Measurements from ENCODE around the gene GPR55.

Gene GPR55

GRCh38 chr2:230950874-230951339 lies 25.9 kb upstream of the GPR55 start:
- peak overlapping the region; percentile 14 for H3K4me3 ChIP-seq (ENCODE audit: low read depth, low read length)
- no peak for DNase-seq (ENCODE audit: low read depth)
- TF ChIP-seq CTCF (IDR thresholded peaks at IDR 0.05; ENCODE audit: low read depth, low read length, missing control alignments): no peak

- TF ChIP-seq CTCF (IDR thresholded peaks at IDR 0.05; ENCODE audit: low read depth, low read length, missing control alignments): no peak
- H3K4me3 ChIP-seq (ENCODE audit: low read depth, low read length): peak overlapping the region; percentile 14
- DNase-seq (ENCODE audit: low read depth): peak; percentile 94
Measured at GRCh38 chr2:230949966-230950873, 25.2 kb upstream of the GPR55 start.

- DNase-seq (ENCODE audit: low read depth): peak; percentile 86
- peak overlapping the region; percentile 73 for H3K4me3 ChIP-seq (ENCODE audit: low read depth, low read length)
- TF ChIP-seq CTCF (IDR thresholded peaks at IDR 0.05; ENCODE audit: low read depth, low read length, missing control alignments): no peak
Measured at GRCh38 chr2:230947908-230948365, 22.9 kb upstream of the GPR55 start.

GRCh38 chr2:230947235-230947576 lies 22.2 kb upstream of the GPR55 start:
- TF ChIP-seq CTCF (IDR thresholded peaks at IDR 0.05; ENCODE audit: low read depth, low read length, missing control alignments): no peak
- peak overlapping the region; percentile 73 for H3K4me3 ChIP-seq (ENCODE audit: low read depth, low read length)
- no peak for DNase-seq (ENCODE audit: low read depth)

GRCh38 chr2:230946429-230947234 lies 21.6 kb upstream of the GPR55 start:
- no peak for DNase-seq (ENCODE audit: low read depth)
- peak overlapping the region; percentile 73 for H3K4me3 ChIP-seq (ENCODE audit: low read depth, low read length)
- TF ChIP-seq CTCF (IDR thresholded peaks at IDR 0.05; ENCODE audit: low read depth, low read length, missing control alignments): no peak

GRCh38 chr2:230944757-230945372 lies 19.8 kb upstream of the GPR55 start:
- peak overlapping the region; percentile 73 for H3K4me3 ChIP-seq (ENCODE audit: low read depth, low read length)
- DNase-seq (ENCODE audit: low read depth): no peak
- no peak for TF ChIP-seq CTCF (IDR thresholded peaks at IDR 0.05; ENCODE audit: low read depth, low read length, missing control alignments)

All from GM12864 (cell line).